Esophagus squamous epithelium (tissue), 4 donors: ENCODE results near the gene RASAL2.

Experiments
- CTCF ChIP-seq, 6 experiments: fragments of 450-650 bp in 4 of 6; fragments of 200-600 bp in 2 of 6; sonication (generic) in 2 of 6; IDR thresholded peaks; one replicate each; pipeline ENCODE4 v1.5.1; 2016 to 2019; ENCODE audit warnings: antibody characterized with exemption in 6 of 6, mild to moderate bottlenecking in 4 of 6, moderate library complexity in 4 of 6
- POLR2A ChIP-seq, 4 donors: fragments of 450-650 bp; IDR thresholded peaks; one replicate each; pipeline ENCODE4 v1.6.1; 2017; ENCODE audit warnings: antibody characterized with exemption in 4 of 4, mild to moderate bottlenecking in 4 of 4, moderate library complexity in 3 of 4

GRCh38 chr1:178367151-178367550 is 273.2 kb downstream of the RASAL2 start:
- TF ChIP-seq CTCF (IDR thresholded peaks at IDR 0.05) (no peak), POLR2A (IDR thresholded peaks at IDR 0.05) (no peak)
